ENCODE measurements around the gene ERC2.
"Not testable (repeated sequence)": the region's sequence is repeated elsewhere in the genome, so short reads cannot be mapped to it uniquely, and the experiment has no call there.

The ERC2 gene

GRCh38 chr3:56102032-56102431 is 366.2 kb downstream of the ERC2 start:
- no peak overlapping the region for H3K27ac Mint-ChIP-seq
- H3K27me3 Mint-ChIP-seq: peaks cover 7% of the 10 kb centered on the region
- no peaks in the 10 kb centered on the region for H3K4me1 Mint-ChIP-seq
- H3K4me3 Mint-ChIP-seq: no peak overlapping the region
- peaks cover 11% of the 10 kb centered on the region for H3K9me3 Mint-ChIP-seq
- H3K36me3 Mint-ChIP-seq: no peaks in the 10 kb centered on the region

DNA sequence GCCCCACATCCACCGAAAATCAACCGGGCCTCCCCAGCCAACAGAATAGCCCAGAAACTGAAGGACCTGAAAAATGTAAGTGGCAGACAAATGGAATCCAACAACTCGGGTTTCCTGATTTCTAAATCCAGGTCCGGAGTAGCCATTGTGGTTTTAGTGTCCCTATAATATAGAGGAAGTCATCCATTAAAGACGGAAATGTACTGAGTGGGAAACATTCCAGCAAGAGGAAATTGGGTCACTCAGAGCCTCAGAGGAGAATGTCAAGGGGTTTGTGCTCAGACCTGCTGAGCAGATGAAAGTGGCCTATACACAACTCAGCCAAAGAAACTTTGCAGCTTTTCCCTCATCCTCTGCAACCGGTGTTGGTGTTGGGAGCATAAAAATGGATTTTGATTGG is 366.7 kb downstream of the ERC2 start:
- H3K4me3 Mint-ChIP-seq: no peak overlapping the region
- H3K36me3 Mint-ChIP-seq: no peaks in the 10 kb centered on the region
- peaks cover 7% of the 10 kb centered on the region for H3K27me3 Mint-ChIP-seq
- H3K4me1 Mint-ChIP-seq: no peaks in the 10 kb centered on the region
- peaks cover 11% of the 10 kb centered on the region for H3K9me3 Mint-ChIP-seq
- no peak overlapping the region for H3K27ac Mint-ChIP-seq

- Mint-ChIP-seq H3K27me3 (peaks cover 7% of the 10 kb centered on the region), H3K36me3 (no peaks in the 10 kb centered on the region), H3K4me1 (no peaks in the 10 kb centered on the region), H3K4me3 (no peak overlapping the region), H3K9me3 (peaks cover 6% of the 10 kb centered on the region), H3K27ac (no peak overlapping the region)
Observed at GRCh38 chr3:56096999-56097398, 371.3 kb downstream of the ERC2 start.

DNA sequence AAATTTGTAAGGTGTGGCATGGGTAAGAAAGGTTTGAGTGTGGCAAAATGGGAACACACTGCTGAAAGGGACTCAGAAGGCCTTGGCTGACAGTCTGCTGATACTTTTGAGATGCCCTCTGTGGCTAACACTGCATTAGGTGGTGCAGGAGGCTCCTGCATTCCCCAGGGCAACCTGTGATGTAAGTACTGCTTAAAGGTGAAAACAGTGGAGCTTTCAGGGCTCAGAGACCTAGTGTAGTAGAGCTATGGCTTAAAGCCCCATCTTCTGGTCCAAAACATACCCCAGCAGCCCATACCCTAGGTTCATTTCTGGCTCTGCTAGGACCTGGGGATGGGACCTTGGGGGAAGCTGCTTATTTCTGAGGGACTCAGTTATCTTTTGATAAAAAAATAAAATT is 374.1 kb downstream of the ERC2 start:
- Mint-ChIP-seq H3K36me3 (no peaks in the 10 kb centered on the region), H3K27me3 (peaks cover 5% of the 10 kb centered on the region), H3K4me1 (no peaks in the 10 kb centered on the region), H3K27ac (no peak overlapping the region), H3K9me3 (no peaks in the 10 kb centered on the region), H3K4me3 (no peak overlapping the region)

DNA sequence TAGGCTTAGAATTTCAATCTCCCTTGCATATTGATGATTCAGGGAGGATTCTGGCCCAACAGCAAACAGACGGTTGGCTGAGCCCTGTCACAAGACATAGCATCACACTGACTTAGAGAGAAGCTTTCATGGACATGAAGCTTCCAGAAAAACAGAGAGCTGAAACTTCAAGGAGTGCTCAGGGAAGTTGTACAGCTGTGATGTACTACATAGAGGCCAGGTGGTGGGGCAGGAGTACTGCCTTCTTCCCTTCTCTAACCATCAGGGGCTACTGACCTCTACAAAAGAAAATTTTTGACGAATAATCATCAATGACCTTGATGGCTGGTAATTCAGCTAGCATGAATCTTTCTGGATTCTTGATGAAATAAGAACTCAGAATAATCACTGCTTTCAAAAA is 378.5 kb downstream of the ERC2 start:
- Mint-ChIP-seq H3K27ac (no peak overlapping the region), H3K36me3 (no peaks in the 10 kb centered on the region), H3K9me3 (peaks cover 3% of the 10 kb centered on the region), H3K27me3 (peaks cover 2% of the 10 kb centered on the region), H3K4me1 (no peaks in the 10 kb centered on the region), H3K4me3 (no peak overlapping the region)

DNA sequence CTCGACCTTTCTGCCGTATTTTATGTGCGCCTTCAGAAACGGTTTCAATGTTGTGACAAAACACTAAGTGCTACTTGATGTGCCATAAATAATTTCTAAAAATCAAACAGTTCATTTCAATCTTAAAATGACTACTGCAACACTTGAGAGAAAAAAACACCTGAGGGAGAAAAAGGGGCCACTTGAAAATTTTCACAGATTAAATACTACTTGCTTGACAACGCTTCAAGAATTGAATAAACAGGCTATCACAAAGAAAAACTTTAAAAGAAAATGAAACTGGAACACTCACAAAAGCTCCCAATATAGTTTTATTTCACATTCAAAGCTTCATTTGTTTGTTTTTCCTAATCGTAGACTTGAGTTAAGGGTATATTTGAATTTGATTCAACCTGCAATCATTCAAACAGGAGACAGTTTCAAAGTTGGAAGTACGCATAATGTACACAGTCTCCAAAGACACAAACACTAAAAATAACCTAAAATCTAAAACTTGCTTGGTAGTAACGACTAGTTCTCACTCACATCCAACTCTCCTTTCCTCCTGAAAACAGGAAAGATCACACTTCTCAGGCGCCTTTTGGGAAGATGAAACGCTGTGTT is 380.7 kb downstream of the ERC2 start:
- H3K9me3 Mint-ChIP-seq: peaks cover 3% of the 10 kb centered on the region
- no peak overlapping the region for H3K27ac Mint-ChIP-seq
- H3K27me3 Mint-ChIP-seq: peaks cover 3% of the 10 kb centered on the region
- H3K36me3 Mint-ChIP-seq: no peaks in the 10 kb centered on the region
- H3K4me3 Mint-ChIP-seq: no peak overlapping the region
- H3K4me1 Mint-ChIP-seq: no peaks in the 10 kb centered on the region

DNA sequence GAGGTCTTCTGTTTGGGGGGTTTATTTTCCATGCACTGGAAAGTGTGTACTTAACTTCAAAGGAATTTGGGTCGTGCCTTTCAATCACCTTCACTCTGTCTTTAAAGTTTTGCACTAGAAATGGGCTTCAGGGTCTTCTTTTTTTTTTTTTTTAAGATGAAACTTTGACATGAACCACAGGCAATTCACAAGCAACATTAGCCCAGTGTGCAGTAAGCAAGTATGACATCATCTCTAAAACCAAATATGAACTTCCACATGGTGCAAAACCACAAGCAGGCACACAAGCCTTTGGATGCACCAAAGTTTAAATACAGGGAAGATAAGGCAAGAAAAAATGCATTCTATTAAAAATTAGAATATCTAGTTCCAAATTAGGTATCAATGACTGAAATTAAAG is 381.9 kb downstream of the ERC2 start:
- Mint-ChIP-seq H3K27me3 (peaks cover 3% of the 10 kb centered on the region), H3K4me3 (no peak overlapping the region), H3K4me1 (no peaks in the 10 kb centered on the region), H3K27ac (no peak overlapping the region), H3K9me3 (peaks cover 3% of the 10 kb centered on the region), H3K36me3 (no peaks in the 10 kb centered on the region)

DNA sequence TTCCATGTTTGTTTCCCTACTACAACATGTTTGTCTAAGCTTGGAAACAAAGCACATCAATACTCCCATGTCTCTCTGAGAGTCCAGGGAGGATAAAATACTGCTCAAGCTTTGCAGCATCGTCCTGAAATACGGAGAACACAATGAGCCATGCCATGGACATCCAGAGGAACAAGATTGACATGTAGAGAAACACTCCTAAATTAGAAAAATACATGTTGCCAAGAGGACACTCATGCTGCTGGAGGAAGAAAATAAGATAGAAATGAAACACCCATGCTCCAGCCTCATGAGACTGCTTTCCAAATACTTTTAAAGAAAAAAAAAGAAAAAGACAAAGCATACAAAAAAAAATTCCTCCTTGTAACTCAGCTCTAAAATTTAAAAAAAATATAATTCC is 387.0 kb downstream of the ERC2 start:
- no peak overlapping the region for H3K27ac Mint-ChIP-seq
- H3K4me1 Mint-ChIP-seq: no peaks in the 10 kb centered on the region
- peaks cover 1% of the 10 kb centered on the region for H3K27me3 Mint-ChIP-seq
- H3K36me3 Mint-ChIP-seq: no peaks in the 10 kb centered on the region
- peaks cover 3% of the 10 kb centered on the region for H3K9me3 Mint-ChIP-seq
- H3K4me3 Mint-ChIP-seq: no peak overlapping the region

DNA sequence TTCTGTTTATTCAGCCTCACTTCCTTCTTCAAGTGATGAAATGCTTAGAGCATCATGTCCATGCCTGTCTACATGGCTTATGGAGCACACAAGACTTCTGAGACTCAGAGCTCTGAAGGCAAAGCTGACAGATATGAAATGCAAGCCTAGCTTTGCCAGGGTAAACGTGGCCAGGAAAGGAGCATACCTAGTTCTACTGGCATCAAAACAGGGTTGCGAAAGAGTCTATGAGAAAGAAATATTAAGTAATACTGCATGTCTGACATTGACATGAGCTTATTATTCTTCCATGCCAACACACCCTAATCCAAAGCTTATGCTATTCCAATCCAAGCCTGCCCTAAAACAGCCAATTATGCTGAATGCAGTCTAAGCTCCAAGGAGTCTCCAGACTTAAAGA is 391.5 kb downstream of the ERC2 start:
- Mint-ChIP-seq H3K36me3 (no peaks in the 10 kb centered on the region), H3K4me3 (no peak overlapping the region), H3K4me1 (no peaks in the 10 kb centered on the region), H3K27me3 (peaks cover 1% of the 10 kb centered on the region), H3K9me3 (no peaks in the 10 kb centered on the region), H3K27ac (no peak overlapping the region)

DNA sequence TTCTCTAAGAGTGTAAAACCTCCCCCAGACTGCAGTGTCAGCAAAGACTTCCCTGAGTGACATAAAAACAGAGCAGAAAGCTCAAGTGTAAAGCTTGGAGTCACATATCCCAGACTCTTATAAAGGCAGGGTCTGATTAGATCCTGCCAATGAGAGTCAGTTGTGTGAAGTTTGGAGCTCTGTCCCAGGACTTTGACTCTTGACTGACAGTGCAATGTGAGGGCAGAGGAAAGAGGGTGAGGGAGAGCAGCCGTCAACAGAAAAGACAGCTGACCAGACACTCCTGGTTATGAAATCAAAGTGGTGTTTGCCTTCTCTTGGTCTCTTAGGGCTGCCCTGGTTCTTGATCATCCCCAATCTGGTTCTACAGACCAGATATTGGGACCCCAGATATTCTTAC is 393.2 kb downstream of the ERC2 start:
- Mint-ChIP-seq H3K27me3 (peaks cover 1% of the 10 kb centered on the region), H3K4me1 (no peaks in the 10 kb centered on the region), H3K27ac (no peak overlapping the region), H3K9me3 (no peaks in the 10 kb centered on the region), H3K36me3 (no peaks in the 10 kb centered on the region), H3K4me3 (no peak overlapping the region)

DNA sequence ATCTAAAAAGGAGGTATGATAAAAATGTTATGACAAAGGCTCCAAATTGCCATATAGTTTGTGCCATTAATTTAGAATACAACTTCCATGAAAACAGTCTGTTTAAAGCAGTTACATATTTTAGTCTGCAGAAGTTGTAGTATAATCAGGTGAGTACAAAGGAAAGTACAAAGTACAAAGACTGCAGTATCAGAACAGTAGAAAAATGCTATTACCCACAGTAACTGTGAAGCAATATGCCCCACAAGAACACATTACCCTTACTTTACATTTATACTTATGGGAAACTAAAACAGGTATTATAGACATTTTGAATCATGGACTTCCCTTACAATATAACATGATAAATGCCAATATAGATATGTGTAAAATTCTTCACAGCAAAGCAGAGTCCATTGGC is 398.5 kb downstream of the ERC2 start:
- H3K27me3 Mint-ChIP-seq: peaks cover 5% of the 10 kb centered on the region
- peaks cover 9% of the 10 kb centered on the region for H3K9me3 Mint-ChIP-seq
- H3K4me3 Mint-ChIP-seq: no peak overlapping the region
- H3K4me1 Mint-ChIP-seq: no peaks in the 10 kb centered on the region
- no peaks in the 10 kb centered on the region for H3K36me3 Mint-ChIP-seq
- no peak overlapping the region for H3K27ac Mint-ChIP-seq

DNA sequence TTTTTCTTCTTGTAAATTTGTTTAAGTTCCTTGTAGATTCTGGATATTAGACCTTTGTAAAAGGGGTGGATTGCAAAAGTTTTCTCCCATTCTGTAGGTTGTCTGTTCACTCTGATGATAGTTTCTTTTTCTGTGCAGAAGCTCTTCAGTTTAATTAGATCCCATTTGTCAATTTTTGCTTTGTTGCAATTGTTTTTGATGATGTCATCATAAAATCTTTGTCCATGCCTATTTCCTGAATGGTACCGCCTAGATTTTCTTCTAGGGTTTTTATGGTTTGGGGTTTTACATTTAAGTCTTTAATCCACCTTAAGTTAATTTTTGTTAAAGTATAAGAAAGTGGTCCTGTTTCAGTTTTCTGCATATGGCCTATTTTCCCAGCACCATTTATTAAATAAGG is 401.9 kb downstream of the ERC2 start:
- H3K9me3 Mint-ChIP-seq, H3K36me3 Mint-ChIP-seq, H3K4me1 Mint-ChIP-seq, H3K4me3 Mint-ChIP-seq, H3K27me3 Mint-ChIP-seq, H3K27ac Mint-ChIP-seq: not testable (repeated sequence)

DNA sequence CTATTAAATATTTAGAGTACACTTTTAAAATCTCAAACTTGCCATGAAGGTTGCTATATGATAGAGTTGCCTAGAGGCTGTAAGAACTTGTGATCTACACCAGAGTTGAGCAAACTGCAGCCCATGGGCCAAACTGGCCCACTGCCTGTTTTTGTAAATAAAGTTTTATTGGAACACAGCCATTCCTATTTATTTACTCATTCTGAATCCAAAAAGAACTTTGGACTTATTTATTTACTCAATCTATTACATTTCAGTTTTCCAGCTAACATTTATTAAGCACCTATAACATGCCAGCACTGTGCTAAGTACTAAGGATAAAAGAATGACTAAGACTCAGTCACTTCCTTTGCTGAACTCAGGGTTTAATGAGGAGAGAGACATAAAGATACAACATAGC is 403.6 kb downstream of the ERC2 start:
- peaks cover 9% of the 10 kb centered on the region for H3K9me3 Mint-ChIP-seq
- no peak overlapping the region for H3K4me3 Mint-ChIP-seq
- H3K27ac Mint-ChIP-seq: no peak overlapping the region
- H3K27me3 Mint-ChIP-seq: peaks cover 8% of the 10 kb centered on the region
- no peaks in the 10 kb centered on the region for H3K36me3 Mint-ChIP-seq
- no peaks in the 10 kb centered on the region for H3K4me1 Mint-ChIP-seq

DNA sequence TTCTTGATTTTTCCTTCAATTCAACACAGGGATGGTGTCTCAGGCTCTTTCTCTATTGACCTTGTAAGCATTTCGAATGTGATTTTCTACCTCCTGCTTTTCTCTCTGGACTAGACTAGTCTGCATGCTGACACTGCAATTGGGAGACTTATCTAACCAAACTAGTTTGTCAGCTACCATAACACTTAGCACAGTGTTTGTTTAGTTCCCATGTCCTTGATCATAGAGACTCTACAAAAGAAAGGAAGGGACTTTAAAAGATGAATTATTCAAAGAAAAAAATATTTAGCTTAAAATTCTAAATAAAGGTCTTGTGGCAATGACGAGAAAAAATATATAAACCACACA is 407.0 kb downstream of the ERC2 start:
- Mint-ChIP-seq H3K4me1 (no peaks in the 10 kb centered on the region), H3K9me3 (no peaks in the 10 kb centered on the region), H3K36me3 (no peaks in the 10 kb centered on the region)

DNA sequence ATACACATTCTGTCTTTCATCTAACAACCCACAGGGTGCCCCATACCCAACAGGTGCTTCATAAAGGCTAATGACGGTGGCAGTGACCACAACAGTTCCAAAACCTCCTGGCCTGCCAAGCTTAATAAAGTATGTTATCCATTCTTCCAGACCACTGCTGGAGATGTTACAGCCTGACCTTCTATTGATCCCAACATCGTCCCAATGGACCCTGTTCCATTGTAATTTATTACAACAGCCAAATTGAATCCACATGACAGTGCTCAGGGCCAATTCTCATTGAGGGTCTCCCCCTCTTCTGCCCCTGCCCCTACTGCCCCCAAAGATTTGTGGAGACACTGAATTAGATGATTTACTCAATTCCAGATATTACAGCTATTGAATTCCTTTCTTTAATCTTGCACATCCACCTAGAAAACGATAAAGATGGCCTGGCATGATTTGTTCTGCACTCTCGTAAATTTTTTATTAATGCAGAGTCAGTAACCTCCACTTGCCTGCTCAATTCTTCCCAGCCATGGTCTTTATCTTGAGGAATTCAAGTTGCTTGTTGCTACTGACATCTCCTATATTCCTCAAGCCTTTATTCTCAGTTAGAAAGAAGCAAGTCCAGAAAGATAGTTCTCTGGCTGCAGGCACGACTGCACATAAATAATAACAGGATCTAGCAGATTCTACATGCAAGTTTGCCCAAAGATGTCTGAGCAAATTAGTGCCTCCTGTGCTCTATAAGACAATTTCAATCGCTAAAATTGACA is 407.6 kb downstream of the ERC2 start:
- peaks cover 3% of the 10 kb centered on the region for H3K27me3 Mint-ChIP-seq
- no peak overlapping the region for H3K4me3 Mint-ChIP-seq
- no peak overlapping the region for H3K27ac Mint-ChIP-seq
- no peaks in the 10 kb centered on the region for H3K9me3 Mint-ChIP-seq
- H3K36me3 Mint-ChIP-seq: no peaks in the 10 kb centered on the region
- no peaks in the 10 kb centered on the region for H3K4me1 Mint-ChIP-seq

More for the DNA sequence above, 407.0 kb downstream of the ERC2 start:
- H3K4me3 Mint-ChIP-seq: no peak overlapping the region
- H3K27ac Mint-ChIP-seq: no peak overlapping the region
- H3K27me3 Mint-ChIP-seq: peaks cover 3% of the 10 kb centered on the region

DNA sequence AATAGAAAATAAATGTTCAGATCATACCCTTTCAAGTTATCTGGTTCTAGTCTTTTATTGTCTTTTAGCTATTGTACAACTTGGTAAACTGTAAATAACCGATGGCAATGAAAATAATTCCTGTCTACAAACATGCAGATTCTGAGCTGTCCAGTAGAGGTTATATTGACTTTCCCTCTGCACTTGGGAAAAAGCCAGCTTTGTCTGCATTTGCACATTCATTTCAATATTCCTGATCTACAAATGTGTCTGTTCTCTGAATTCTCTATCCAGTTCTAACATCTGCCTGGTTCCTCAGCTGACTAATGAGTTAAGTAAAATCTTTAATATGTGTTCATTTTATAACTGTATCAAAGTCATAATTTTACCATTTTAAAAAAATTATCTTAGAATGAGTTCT is 408.5 kb downstream of the ERC2 start:
- Mint-ChIP-seq H3K9me3 (no peaks in the 10 kb centered on the region), H3K4me3 (no peak overlapping the region), H3K27me3 (peaks cover 3% of the 10 kb centered on the region), H3K36me3 (no peaks in the 10 kb centered on the region), H3K27ac (no peak overlapping the region), H3K4me1 (no peaks in the 10 kb centered on the region)

GRCh38 chr3:56055951-56056350 is 412.3 kb downstream of the ERC2 start:
- Mint-ChIP-seq H3K4me1 (no peaks in the 10 kb centered on the region), H3K9me3 (no peaks in the 10 kb centered on the region), H3K27ac (no peak overlapping the region), H3K36me3 (no peaks in the 10 kb centered on the region), H3K27me3 (peaks cover 2% of the 10 kb centered on the region), H3K4me3 (no peak overlapping the region)

All from activated naive CD4-positive, alpha-beta T cell treated with anti-CD3 and anti-CD28 coated beads, Interleukin-2, amount 50 U/mL, for 24 hours (primary cell).